GM19025 (cell line): ENCODE results near the gene IMMP2L.
"Not testable (repeated sequence)": the region's sequence is repeated elsewhere in the genome, so short reads cannot be mapped to it uniquely, and the experiment has no call there.

Experiments used
- ATAC-seq: cut with Tn5 transposase; IDR thresholded peaks from one replicate; pipeline ENCODE4 v1.9.1; 2021; ENCODE audit warnings: mild to moderate bottlenecking, low read depth, moderate library complexity; ENCODE audit not compliant: unreplicated experiment

Gene IMMP2L

DNA sequence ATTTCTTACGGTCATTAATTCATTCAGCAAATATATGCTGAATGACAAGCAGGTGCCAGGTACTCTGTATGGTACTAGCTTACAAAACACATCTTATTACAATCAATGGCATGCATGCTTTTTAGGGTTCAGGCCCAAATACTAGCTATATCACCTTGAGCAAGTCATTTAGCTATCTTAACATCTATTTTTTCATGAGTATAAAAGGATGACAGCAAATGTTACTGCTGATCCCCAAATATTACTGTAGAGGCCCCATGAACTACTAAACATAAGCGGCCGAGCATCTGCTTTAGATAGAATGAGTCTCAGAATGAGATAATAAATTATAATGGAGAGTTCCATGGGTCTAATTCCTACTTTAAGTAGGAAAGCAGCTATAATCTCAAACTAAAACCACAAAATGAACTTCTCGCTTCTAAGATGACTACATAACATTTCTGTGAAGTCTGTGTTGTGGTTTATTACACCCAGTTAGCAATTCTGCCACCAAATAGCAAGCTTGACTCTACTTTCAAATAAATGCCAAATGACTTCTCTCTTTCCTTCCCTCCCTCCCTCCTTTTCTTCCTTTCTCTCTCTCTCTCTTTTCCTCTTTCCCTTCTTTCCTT, 585.1 kb downstream of the IMMP2L start:
- no peak for ATAC-seq

DNA sequence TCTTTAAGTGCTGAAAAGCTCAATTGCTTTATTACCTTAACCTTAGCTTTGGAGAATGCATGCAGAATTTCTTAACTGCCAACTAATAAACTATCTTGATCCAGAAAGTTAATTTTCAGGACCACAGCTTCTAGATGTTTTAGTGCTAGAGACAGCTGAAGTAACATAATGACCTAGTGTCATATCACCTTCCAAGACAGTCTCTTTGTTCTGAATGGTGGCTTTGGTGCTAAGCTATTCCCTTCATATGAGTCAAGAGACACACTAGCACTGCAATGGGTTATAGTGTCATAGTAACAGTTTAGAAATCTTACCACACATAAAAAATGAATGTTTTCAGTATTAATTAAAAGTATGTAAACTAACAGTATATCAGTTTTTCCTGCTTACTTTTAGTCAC, 586.8 kb downstream of the IMMP2L start:
- ATAC-seq = no peak

DNA sequence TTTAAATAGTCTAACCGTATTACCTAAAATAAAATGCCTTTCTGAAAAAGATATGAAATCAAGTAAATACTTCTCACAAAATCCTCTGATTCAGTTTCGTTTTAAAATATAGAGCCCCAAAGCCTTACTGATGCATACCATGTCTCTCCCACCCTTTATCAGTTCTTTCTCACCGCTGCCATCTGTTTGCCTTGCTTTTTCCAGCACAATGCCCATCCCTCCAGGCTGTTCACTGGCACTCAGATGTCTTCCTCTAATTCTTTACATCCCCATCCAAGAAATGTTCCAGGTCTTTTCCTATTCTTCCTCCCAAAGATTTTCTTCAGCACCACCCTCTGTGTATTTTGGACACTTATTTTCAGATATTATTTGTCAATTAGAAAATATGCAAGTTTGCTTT, 587.9 kb downstream of the IMMP2L start:
- no peak for ATAC-seq

DNA sequence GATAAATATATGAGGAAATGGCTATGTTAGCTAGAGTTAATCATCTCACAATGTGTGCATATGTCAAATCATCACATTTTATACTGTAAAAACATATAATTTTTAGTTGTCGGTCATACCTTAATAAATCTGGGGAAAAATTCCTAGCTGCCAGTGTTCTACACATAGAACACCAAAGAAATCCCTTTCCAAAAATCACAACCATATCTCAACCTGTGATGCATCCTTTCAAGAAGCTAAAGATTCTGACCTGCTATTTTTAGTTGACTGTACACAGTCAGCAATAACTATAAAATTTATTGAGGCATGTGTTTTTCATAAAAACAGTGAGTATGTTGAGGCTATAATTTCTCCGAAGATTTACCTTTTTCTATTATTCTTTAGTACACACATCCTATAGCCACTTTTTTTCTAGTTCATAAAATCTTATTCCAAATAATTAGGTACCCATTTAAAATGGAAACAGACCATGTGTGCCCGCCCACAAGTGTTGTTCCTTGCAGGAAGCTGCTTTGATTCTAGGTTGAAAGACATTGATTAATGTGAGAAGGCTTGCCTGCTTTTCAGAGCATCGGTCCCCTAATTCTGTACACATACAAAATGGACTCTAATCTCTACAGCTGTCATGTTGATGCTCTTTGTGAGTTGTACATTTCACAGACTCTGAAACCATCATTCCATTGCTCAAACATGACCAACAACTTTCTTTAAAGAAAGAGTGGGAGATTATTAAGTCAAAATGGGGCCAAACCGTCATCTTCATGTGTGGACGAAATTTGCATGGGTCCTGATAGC, 588.9 kb downstream of the IMMP2L start:
- no peak for ATAC-seq

DNA sequence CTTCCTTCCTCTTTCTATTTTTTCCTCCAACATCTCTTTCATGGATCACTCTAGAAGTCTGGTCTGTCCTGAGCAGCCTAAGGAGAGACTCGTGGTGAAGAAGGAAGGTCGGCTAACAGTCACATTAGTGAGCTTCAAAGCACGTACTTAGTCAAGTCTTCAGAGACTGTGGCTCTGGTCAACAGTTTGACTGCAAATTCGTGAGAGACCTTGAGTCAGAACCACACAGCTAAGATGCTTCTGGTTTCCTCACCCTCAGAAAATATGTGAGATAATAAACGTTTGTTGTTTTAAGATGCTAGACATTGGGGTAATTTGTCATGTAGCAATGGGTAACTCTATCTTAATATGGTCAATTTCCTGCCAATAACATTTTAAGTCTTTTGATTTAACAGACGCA, 597.5 kb downstream of the IMMP2L start:
- ATAC-seq = no peak

DNA sequence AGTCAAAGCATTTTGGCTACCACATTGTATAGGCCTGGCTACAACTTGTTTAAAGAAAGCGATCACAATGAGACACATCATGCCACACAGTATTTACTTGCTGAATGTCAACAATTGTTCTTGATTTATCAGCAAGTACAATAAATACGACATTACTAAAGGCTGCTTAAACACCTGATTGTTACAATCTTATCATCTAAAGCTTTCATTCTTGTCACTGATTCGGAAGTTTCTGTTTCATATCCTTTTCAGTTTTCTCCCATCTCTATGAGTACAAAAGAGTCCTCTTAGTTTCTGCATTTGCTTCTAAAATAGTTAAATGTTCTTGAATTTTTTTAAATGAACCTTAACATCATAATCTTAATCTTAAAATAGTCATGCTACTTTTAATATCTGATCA, 599.5 kb downstream of the IMMP2L start:
- no peak for ATAC-seq

DNA sequence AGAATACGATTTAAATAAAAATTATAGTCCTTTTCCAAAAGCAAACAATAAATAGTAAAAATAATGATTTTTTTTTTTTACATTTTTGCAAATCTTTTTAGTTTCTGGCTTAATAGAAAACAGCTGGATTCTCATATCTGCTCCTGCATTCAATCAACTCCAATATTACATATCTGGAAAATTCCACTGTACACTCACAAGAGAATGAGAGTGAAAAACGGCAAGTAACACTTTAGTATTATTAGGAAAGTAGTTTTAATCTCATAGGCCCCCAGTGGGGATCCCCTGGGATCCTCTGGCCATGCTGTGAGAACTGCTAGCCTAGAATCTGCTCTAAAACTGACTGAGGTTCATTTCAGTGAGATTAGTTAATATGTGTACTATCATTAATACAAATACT, 599.9 kb downstream of the IMMP2L start:
- no peak for ATAC-seq

DNA sequence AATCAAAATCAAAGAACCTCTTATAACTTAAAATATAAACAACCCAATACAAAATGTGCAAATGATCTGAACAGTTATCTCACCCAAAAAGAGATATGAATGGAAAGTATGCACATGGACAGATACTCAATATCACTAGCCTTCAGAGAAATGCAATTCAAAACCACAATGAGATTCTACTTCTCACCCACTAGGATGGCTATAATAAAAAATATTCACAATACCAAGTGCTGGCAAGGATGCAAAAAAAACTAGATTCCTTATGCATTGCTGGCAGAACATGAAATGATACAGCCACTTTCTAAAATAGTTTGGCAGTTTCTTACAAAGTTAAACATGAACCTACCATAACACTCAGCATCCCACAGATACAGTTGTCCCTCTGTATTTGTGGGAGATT, 601.5 kb downstream of the IMMP2L start:
- no peak for ATAC-seq

DNA sequence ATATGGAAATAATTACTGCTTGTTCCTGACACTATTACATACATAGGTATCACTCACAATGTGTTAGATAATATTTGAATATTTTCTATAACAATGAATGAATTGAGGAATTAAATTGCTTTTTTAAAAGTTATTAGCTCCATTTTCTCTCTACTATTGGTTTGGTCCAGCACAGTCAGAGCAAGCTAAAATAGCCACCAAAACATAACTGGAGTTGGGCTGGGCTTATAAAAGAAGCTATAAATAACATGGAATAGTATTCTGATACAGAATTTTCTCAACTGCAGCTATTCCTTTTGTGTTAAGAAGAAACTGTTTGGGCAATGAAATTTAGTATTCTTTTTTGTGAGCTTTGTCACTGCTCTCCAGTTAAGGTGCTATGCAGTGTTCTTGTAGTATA, 614.0 kb downstream of the IMMP2L start:
- no peak for ATAC-seq

DNA sequence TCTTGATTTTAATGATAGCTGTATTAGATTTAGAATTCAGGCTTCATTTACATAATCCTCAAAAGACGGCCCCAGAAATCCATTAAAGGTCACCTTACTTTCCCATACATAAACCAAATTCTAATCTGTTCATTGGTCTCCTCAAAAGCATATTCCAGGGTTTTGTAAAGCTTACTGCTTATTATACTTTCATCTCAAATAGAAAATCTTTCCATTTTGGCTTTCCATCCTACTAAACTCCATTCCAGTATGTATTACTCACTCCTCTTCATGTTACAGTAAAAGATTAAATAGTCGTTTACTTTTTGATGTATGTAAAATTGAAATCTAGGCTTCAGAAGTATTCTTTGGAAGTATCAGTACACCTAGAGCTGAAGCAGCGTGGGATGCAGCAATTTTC, 614.9 kb downstream of the IMMP2L start:
- ATAC-seq = no peak

DNA sequence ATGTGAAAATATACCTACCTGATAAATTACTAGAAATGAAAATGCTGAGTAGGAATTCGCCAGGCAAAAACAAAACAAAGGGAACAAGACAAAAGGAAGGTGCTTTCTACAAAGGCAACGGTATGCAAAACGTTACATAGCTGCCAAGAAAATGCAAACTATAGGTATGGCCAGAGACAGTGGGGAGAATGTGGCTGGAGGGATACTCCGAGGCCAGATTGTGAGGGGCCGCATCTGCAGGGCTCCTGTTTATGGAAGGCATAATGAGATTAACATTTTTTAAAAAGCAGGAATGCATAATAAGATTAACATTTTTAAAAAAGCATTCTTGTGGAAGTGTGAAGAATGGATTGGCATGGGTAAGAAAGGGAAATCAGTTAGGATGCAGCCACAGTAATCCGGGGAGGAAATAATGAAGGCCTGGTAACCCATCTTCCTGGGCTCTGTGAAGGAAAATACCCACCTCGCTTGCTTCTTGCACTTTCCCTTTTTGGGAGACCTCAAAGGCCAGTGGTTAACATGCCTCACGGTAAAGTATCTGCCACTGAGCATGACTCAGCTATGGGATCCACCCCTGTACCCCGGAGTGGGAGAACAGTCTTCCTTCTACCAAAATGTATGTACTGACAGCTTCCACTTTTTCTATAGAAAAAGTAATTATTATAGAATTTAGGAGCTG, 617.2 kb downstream of the IMMP2L start:
- no peak for ATAC-seq

DNA sequence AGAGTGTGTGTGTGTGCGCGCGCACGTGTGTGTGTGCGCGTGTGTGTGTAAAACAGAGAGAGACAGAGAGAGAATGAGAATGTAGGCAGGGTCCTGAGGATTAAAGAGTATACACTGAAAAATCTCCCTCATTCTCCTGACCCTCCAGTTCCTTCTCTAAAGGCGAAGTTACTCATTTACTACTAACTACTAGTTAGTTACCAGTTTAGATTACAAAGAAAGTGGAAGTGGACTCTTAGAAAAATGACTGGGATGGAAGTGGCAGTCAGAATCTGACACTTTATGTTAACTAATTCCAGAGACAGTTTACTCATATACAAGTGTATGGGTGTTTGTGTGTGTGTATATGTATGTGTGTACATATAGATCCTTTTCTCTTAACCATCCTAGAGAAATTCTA, 617.8 kb downstream of the IMMP2L start:
- no peak for ATAC-seq

DNA sequence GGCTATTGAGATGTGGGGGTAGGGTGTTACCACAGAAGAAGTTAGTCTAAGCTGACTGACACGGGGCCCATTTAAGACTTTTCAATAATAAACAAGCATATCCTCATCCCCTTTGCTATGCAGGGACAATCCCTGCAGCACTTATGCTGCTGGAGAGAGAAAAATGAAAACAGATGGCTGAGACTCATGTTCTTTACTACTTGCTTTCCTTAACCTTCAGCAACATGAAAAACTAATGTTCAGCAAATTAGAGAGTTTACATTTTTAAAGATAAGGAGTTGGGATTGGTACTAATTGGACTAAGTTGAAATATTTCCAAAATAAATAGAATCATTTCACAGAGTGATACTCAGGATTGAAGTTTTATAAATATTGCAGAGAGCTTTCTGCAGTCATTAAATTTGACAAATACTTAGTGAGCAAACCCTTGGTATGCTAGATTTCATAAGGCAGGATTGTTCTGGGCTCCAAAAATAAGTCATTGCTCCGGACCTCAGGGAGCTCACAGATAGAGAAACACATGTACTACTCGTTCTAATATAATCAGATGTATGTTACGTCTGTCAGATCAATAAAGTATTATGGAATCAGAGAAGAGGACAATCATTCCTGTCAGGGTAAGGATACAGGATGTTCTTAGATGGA, 618.5 kb downstream of the IMMP2L start:
- no peak for ATAC-seq

DNA sequence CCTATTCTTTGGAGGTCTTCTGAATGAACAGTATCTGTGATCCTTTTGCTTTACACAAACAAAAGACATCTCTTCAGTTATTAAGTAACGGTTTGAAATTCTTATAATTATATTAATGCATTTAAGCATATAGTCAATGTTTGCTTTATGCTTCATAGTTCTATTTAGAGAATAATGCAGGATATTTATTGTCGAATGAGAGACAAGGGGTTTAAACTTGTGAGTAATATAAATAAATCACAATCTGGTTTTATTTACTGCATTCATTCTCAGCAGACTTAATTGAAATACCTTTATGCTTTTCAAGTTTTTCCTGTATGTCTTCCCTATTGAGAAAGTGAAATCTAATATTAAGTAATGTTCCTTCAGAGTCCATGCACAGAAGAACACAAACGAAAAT, 620.9 kb downstream of the IMMP2L start:
- no peak for ATAC-seq

DNA sequence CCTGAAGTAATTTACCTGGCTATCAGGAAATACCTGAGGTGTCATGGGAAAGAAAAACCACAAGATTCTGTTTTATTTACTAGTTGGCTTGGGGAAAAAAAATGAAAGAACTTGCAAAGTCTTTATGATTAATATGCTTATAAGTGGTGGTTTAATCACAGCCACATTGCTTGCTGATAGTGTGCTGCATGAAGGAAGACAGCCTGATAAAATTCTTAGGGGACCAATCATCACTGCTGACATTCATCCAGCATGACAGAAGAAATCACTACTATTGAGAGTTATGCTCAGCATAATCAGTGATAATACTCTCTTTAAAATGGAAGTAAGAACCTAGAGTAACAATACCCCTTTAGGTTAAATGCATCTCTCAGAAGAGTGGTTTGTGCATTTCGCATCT, 621.5 kb downstream of the IMMP2L start:
- no peak for ATAC-seq

DNA sequence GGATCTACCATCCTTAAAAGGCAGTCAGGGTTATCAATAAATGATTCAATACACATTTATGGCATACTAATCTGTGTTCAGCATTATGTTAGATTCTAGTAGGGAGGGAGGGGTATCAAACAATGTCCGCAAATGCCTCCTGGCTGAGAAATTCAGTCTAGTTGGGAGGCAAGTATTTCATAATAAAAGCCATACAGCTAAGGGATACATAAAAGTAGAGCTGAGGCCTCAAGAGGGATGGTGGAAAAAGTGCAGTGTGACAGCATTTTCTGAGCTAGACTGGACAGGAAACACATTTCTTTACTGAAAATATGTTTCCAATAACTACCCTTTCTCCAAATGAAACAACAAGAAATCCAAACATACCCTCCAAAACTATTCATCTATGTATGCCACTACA, 624.1 kb downstream of the IMMP2L start:
- no peak for ATAC-seq

DNA sequence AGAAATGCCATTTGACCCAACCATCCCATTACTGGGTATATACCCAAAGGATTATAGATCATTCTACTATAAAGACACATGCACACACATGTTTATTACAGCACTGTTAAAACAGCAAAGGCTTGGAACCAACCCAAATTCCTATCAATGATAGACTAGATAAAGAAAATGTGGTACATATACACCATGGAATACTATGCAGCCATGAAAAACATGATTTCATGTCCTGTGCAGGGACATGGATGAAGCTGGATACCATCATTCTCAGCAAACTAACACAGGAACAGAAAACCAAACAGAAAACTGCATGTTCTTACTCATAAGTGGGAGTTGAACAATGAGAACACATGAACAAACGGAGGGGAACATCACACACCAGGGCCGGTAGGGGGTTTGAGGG, 625.6 kb downstream of the IMMP2L start:
- ATAC-seq = not testable (repeated sequence)

DNA sequence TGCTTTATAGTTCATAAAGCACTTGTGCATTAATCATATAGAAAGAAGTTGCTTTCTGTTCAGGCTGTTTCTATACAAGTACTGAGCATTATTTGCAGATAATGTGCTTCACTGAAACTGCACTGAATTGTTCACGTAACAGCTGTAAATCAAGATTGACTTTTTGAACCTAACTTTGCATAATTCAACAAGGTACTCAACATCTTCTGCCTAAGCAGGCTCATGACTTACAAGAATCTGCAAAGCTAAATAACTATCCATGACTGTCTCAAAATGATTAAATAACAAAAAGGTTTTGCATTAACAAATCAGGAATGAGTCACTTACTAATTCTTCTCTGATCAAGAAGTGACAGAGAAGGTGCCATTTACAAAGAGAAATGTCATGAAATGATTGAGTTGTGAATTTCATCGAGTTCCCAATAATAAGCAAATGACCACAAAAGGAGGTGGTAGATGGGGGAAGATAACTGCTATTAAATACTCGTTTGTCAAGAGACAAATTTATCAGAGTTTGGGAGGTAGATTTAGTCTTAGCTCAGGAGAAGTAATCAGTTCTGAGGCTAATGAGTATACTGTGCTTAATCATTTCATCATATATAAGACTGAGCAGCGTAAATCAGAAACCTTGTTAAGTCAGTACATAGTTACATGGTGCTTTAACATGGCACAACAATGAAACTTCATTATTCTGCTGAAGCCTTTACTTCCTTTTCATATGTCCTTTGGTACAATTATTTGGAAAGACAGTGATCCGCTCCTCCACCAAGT, 632.6 kb downstream of the IMMP2L start:
- no peak for ATAC-seq

DNA sequence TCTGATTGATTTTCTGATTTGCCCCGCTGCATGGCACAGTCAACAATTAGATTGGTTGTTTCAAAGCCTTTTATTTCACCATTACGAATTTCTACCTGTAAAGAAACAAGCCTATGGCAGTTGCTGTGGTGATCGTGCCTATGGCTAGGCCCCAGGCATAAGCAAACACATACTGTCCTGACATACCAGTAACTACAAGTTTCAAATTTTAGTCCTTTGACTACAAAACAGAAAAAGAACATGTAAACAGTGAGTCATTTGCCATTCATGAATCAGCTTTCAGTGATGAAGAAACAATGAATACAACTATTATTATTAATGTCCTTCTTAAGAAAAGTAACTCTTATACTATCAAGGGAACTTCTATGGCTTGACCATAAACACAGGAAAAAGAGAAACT, 639.4 kb downstream of the IMMP2L start:
- ATAC-seq = no peak

DNA sequence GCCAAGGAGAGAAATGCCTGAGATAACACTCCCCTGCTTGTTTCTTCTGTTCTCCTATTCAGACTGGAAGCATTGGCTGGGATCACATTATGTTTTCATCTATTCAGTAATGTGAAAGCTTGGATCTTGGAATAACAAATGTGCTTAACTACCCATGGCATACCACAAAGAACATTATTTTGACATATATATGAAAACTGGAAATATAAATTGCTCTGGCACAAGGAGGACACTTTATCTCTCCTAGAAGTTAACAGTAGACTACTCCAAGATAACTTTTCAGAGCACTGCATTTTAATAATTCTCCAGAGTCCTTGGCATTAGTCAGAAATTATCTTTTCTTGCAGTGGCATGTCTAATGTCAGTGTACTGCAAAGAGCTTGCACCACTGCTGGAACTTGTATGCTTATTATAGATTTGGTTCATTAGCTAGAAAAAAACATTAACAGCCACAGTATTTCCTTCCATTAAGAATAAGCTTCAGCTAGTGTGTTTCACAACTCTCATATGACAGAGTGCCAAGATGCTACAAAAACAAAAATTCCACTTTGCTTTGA, 640.6 kb downstream of the IMMP2L start:
- no peak for ATAC-seq
